ENCODE data around the gene LRBA. TPM values are rescaled to one million over a fixed set of nuclear protein-coding genes. Genes with fewer than 3 reads are reported as not detected.
"Not testable (repeated sequence)": the region's sequence is repeated elsewhere in the genome, so short reads cannot be mapped to it uniquely, and the experiment has no call there.

LRBA gene
- total RNA-seq, 1 donor from 2014 or later, result 54.0 TPM

DNA sequence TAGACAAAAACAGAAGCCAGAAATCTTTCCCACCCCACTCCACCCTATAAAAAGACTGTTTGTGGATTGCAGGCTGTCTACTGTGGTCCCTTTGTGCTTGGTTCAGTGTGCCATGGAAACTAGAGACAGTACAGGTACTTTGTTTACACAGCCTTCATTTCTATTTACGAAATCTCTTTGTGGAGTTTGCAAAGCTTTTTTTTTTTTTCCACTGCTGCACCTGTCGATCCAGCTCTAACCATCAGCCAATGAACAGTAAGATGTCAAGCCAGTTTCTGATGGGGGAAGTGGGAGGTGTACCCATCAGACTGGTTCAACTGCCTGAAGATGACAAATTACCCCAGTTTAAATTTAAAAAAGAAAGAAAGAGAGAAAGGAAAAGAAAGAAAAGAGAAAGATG, 20.2 kb upstream of the LRBA start:
- Mint-ChIP-seq H3K9me3 (peaks cover 5% of the 10 kb centered on the region), H3K36me3 (ENCODE audit: low read depth) (no peaks in the 10 kb centered on the region), H3K27me3 (no peaks in the 10 kb centered on the region), H3K4me3 (no peak overlapping the region), H3K27ac (no peak overlapping the region), H3K4me1 (peaks cover 21% of the 10 kb centered on the region)
- intact Hi-C loops (cut with micrococcal nuclease), result no loop called here
- no peak for DNase-seq

DNA sequence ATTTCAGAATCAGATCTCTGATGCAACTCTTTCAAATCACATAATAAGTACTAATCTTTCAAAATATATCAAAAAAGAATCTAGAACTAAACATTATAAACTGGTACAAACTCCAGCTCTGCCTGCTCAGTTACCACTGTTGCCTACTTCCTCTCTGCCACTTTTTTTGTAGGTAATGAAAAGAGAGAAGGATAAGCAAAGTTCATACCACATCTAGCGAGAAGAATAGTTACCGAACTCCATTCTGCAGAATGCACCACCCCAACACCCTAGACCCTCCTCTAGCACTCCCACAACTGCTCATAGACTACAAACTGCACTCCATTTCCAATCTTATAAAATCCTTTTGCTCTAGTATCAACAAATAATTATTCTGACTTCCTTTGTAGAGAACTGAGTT, 19.7 kb upstream of the LRBA start:
- H3K27me3 Mint-ChIP-seq, result no peaks in the 10 kb centered on the region
- H3K4me3 Mint-ChIP-seq, result no peak overlapping the region
- intact Hi-C loops (cut with micrococcal nuclease), result loop anchor here (5.0 kb wide), 2 partner anchors 638 to 1452 kb away; no protein-coding TSS in a partner anchor
- no peak overlapping the region for H3K27ac Mint-ChIP-seq
- peaks cover 26% of the 10 kb centered on the region for H3K4me1 Mint-ChIP-seq
- H3K9me3 Mint-ChIP-seq, result peaks cover 5% of the 10 kb centered on the region
- DNase-seq, result no peak
- no peaks in the 10 kb centered on the region for H3K36me3 Mint-ChIP-seq (ENCODE audit: low read depth)

DNA sequence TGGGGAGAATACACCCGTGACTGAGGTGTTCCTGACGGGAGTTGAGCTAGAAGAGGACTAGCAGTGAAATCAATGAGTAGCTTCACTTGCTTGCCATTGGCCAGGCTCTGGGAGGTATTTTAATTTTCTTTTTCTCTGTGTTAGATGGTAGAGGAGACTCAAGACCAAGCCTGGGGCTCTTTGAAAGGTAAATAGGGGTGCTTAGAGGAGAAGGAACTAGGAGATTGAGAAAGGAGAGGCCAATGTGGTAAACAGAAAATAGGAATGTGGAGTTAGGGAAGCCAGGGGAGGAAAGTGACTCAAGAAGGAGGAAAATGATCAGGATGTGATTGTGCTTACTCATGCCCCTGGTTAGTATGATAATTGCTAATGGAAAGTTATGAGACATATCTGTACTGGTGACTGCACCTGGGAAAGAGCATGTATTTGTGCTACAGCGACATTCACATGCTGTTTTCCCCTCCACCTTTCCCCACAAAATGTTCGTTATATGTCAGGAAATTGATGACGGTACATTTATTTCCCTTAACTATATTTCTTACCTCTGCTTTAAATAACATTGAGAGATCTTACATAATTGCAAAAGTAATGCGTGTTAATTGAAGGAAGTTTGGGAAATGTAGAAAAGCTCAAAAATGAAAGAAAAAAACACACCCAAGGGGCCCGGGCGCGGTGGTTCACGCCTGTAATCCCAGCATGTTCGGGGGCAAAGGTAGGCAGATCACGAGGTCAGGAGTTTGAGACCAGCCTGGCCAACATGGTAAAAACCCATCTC, 16.9 kb upstream of the LRBA start:
- intact Hi-C loops (cut with micrococcal nuclease), result loop anchor here (1.0 to 5.0 kb wide), 4 partner anchors 61 to 1455 kb away; no protein-coding TSS in a partner anchor
- Mint-ChIP-seq H3K9me3 (no peaks in the 10 kb centered on the region), H3K4me3 (peak overlapping the region; percentile 76), H3K27me3 (no peaks in the 10 kb centered on the region), H3K27ac (peak overlapping the region; percentile 93), H3K36me3 (ENCODE audit: low read depth) (no peaks in the 10 kb centered on the region), H3K4me1 (peaks cover 27% of the 10 kb centered on the region)
- DNase-seq, result no peak

DNA sequence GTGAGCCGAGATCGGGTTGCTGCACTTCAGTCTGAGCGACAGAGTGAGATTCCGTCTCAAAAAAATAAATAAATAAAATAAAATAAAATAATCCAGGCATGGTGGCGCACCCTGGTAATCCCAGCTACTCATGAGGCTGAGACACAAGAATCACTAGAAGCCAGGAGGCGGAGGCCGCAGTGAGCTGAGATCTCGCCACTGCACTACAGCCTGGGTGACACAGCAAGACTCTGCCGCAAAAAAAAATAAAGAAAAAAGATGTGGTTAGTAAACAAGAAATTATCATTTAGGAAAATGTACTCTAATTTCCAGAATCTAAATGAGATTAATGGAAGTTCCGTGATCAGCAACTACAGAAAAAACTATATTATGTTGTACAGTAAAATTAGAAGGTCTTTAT, 14.5 kb upstream of the LRBA start:
- Mint-ChIP-seq H3K27me3 (no peaks in the 10 kb centered on the region), H3K27ac (peak overlapping the region; percentile 87), H3K4me1 (peaks cover 23% of the 10 kb centered on the region), H3K9me3 (no peaks in the 10 kb centered on the region), H3K36me3 (ENCODE audit: low read depth) (no peaks in the 10 kb centered on the region), H3K4me3 (no peak overlapping the region)
- intact Hi-C loops (cut with micrococcal nuclease), result loop anchor here (1.0 kb wide), 1 partner anchor 47 kb away; no protein-coding TSS in a partner anchor
- no peak for DNase-seq

DNA sequence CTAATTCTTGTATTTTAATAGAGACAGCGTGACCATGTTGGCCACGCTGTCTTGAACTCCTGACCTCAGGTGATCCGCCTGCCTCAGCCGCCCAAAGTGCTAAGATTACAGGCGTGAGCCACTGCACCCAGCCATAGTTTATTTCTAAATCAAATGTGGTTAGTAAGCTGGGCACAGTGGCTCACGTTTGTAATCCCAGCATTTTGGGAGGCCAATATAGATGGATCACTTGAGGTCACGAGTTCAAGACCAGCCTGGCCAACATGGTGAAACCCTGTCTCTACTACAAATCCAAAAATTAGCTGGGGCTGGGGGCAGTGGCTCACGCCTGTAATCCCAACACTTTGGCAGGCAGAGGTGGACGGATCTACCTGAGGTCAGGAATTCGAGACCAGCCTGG, 13.9 kb upstream of the LRBA start:
- Mint-ChIP-seq H3K27ac (peak overlapping the region; percentile 51), H3K4me1 (peaks cover 23% of the 10 kb centered on the region)
- not testable (repeated sequence) for H3K9me3 Mint-ChIP-seq; DNase-seq; H3K4me3 Mint-ChIP-seq; H3K36me3 Mint-ChIP-seq (ENCODE audit: low read depth); H3K27me3 Mint-ChIP-seq
- intact Hi-C loops (cut with micrococcal nuclease), result loop anchor here (1.0 kb wide), 1 partner anchor 47 kb away; no protein-coding TSS in a partner anchor

DNA sequence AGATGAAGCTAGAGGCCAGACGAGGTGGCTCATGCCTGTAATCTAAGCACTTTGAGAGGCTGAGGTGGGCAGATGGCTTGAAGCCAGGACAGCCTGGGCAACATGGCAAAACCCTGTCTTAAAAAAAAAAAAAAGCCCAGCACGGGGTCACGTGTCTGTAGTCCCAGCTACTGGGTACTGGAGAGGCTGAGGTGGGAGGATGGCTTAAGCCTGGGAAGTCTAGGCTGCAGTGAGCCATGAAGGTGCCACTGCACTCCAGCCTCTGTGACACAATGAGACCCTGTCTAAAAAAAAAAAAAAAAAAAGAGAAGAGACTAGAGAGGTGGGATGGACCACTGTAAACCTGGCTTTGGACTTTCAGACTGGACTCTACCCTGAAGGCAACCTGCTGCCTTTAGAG, 10.7 kb upstream of the LRBA start:
- DNase-seq, result no peak
- no peaks in the 10 kb centered on the region for H3K36me3 Mint-ChIP-seq (ENCODE audit: low read depth)
- H3K27ac Mint-ChIP-seq, result no peak overlapping the region
- intact Hi-C loops (cut with micrococcal nuclease), result no loop called here
- H3K4me3 Mint-ChIP-seq, result no peak overlapping the region
- peaks cover 2% of the 10 kb centered on the region for H3K27me3 Mint-ChIP-seq
- no peaks in the 10 kb centered on the region for H3K9me3 Mint-ChIP-seq
- peaks cover 13% of the 10 kb centered on the region for H3K4me1 Mint-ChIP-seq

DNA sequence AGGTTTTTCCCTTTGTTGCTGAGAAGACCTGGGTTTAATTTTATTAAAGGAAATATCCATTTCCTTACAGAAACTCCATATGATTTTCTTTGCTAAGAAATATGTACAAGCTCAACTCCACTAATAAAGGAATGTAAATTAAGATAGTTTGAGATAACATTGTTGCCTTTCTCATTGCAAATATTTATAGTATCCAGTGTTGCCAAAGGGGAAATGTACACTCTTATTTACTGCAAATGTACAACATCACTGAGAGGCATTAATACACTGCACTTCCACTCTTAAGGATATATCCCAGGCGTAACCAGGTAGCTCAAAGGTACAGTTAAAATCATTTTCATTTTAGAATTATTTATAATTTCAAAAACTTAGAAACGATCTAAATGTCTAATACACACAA, 7.5 kb upstream of the LRBA start:
- H3K27me3 Mint-ChIP-seq, result peaks cover 2% of the 10 kb centered on the region
- H3K4me3 Mint-ChIP-seq, result no peak overlapping the region
- DNase-seq, result no peak
- H3K9me3 Mint-ChIP-seq, result no peaks in the 10 kb centered on the region
- H3K27ac Mint-ChIP-seq, result no peak overlapping the region
- peaks cover 3% of the 10 kb centered on the region for H3K4me1 Mint-ChIP-seq
- intact Hi-C loops (cut with micrococcal nuclease), result no loop called here
- no peaks in the 10 kb centered on the region for H3K36me3 Mint-ChIP-seq (ENCODE audit: low read depth)

DNA sequence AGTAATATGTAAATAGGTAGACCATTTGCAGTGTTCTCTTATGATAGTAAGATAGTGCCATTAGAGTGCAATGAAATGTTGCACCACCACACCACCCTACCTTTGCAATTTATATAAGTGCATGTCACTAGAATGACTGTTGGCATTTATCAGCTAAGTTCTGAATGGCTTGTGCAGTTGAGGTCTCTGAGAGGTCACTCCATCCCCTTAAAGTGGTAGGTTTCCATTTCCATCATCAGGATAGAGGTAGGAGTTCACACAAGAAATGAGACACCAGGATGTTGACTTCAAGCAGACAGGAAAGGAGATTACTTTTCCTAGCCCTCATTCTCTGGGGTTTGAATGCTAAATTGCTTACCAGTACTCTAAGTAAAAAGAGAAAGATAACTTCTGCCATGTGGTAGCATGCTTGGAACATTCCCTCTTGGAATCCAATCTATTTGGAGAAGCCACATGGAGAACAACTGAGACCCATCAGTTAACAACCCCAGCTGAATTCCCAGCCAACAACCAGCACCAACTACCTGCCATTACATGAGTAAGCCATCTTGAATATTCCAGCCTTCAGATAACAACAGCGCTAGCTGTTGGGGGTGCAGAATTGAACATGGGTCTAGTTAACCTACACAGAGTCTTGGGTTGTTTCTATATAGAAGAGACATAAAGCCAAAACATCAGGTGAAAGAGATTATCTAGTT, 6.7 kb upstream of the LRBA start:
- Mint-ChIP-seq H3K36me3 (ENCODE audit: low read depth) (no peaks in the 10 kb centered on the region), H3K4me1 (peaks cover 3% of the 10 kb centered on the region), H3K27ac (no peak overlapping the region), H3K27me3 (peaks cover 2% of the 10 kb centered on the region), H3K4me3 (no peak overlapping the region), H3K9me3 (no peaks in the 10 kb centered on the region)
- intact Hi-C loops (cut with micrococcal nuclease), result no loop called here
- no peak for DNase-seq

DNA sequence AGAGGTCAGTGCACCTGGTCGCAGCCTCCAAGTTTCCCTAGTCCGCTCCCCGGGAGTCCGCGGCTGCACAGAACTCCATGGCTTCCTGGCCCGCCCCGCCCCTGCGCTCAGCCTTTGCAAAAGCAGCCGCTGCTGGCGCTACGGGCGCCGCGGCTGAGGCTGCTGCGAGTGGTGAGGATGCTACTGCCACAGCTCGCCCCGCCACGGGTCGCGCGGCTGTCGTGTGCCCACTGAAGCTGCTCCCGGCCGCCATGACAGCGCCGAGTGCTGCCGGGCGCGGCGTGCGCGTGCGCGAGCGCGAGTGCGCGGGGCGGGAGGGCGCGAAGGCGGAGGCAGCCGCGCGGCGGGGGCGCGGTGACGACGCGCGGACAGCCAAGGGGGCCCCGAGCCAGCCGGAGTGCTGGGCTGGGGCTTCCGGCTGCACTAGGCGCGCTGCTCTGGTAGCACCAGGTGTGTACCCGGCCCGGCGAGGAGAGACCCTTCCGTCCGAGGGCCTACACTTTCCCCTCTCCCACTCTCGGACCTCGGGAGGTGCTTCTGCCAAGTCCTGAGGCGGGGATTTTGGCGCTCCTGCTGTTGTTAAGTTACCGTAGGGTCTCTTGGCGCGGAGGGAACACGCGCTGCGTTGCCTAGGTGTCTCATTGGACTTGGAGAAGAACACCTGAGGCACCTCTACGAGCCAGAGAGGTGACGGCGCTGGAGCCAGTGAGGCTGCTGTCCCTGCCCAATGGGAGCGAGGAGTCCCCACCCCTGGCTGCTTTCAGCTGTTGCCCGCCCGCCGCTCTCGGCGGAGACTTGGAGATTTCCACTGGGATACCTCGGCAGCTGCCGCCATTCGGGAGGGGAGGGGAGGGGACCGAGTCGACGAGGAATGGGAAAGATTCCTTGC, 619 bp upstream of the LRBA start:
- H3K36me3 Mint-ChIP-seq (ENCODE audit: low read depth), result peaks cover 13% of the 10 kb centered on the region
- H3K27ac Mint-ChIP-seq, result peak overlapping the region; percentile 99
- peak; percentile 95 for DNase-seq
- peaks cover 27% of the 10 kb centered on the region for H3K4me1 Mint-ChIP-seq
- no peaks in the 10 kb centered on the region for H3K9me3 Mint-ChIP-seq
- no peaks in the 10 kb centered on the region for H3K27me3 Mint-ChIP-seq
- intact Hi-C loops (cut with micrococcal nuclease), result loop anchor here (1.0 to 10.0 kb wide), 4 partner anchors 15 to 581 kb away; partner anchors contain the start of gene RPS3A
- peak overlapping the region; percentile 97 for H3K4me3 Mint-ChIP-seq

DNA sequence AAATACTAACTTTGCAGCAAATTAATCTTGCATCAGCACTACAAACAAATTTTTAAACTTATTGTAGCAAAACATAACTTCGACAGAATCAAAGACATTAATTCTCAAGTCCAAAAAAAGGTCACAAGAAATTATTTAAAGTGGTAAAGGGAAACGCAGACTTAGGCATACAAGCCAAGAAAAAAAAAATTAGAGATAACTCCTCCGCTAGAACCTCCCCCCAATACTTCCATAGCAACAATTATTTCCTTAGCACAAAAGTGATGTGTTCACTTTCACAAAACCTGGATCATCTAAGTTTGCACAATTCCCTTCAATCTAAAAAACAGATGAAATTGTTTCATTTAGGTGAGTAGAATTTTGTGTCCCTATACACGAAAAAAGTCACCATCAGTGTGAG, 1.1 kb downstream of the LRBA start:
- peaks cover 27% of the 10 kb centered on the region for H3K4me1 Mint-ChIP-seq
- H3K27ac Mint-ChIP-seq, result peak overlapping the region; percentile 99
- intact Hi-C loops (cut with micrococcal nuclease), result loop anchor here (2.0 to 10.0 kb wide), 2 partner anchors 43 to 579 kb away; no protein-coding TSS in a partner anchor
- H3K27me3 Mint-ChIP-seq, result no peaks in the 10 kb centered on the region
- no peaks in the 10 kb centered on the region for H3K9me3 Mint-ChIP-seq
- DNase-seq, result no peak
- peak overlapping the region; percentile 97 for H3K4me3 Mint-ChIP-seq
- peaks cover 15% of the 10 kb centered on the region for H3K36me3 Mint-ChIP-seq (ENCODE audit: low read depth)

DNA sequence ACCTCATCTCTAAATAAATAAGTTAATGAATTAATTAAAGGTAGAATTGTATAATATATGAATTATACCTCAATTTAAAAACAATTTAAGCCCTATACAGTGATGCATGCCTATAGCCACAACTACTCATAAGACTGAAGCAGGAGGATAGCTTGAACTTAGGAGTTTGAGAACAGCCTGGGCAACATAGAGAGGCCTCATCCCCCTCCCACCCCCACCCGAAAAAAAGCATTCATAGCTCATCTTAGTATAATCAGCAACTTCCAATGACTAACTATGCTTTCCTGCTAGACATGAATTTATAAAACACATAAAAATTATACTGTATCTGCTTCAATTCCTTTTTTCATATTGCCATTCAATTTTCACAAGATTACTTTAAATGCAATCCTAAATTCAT, 1.6 kb downstream of the LRBA start:
- intact Hi-C loops (cut with micrococcal nuclease), result loop anchor here (10.0 kb wide), 1 partner anchor 579 kb away; no protein-coding TSS in a partner anchor
- DNase-seq, result no peak
- H3K27ac Mint-ChIP-seq, result peak overlapping the region; percentile 26

DNA sequence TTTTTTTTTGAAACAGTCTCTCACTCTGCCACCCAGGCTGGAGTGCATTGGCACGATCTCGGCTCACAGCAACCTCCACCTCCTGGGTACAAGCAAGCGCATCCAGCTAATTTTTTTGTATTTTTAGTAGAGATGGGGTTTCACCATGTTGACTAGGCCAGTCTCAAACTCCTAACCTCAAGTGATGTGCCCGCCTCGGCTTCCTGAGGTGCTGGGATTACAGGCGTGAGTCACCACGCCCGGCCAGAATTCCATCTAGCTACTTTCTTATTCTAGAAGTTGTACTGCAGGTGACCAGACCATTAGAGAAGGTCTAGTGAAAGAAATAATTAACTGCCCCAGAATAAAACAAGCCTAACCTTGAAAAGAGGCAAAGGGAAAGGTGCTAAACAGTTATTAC, 2.3 kb downstream of the LRBA start:
- intact Hi-C loops (cut with micrococcal nuclease), result loop anchor here (1.0 to 10.0 kb wide), 2 partner anchors 27 to 578 kb away; no protein-coding TSS in a partner anchor
- DNase-seq, result peak; percentile 67
- Mint-ChIP-seq H3K36me3 (ENCODE audit: low read depth) (peaks cover 15% of the 10 kb centered on the region), H3K27ac (peak overlapping the region; percentile 68), H3K4me1 (peaks cover 27% of the 10 kb centered on the region), H3K4me3 (peak overlapping the region; percentile 97), H3K27me3 (no peaks in the 10 kb centered on the region), H3K9me3 (no peaks in the 10 kb centered on the region)

More for the DNA sequence above, 1.6 kb downstream of the LRBA start:
- Mint-ChIP-seq H3K4me3 (peak overlapping the region; percentile 97), H3K27me3 (no peaks in the 10 kb centered on the region), H3K36me3 (ENCODE audit: low read depth) (peaks cover 15% of the 10 kb centered on the region), H3K9me3 (no peaks in the 10 kb centered on the region), H3K4me1 (peaks cover 27% of the 10 kb centered on the region)

DNA sequence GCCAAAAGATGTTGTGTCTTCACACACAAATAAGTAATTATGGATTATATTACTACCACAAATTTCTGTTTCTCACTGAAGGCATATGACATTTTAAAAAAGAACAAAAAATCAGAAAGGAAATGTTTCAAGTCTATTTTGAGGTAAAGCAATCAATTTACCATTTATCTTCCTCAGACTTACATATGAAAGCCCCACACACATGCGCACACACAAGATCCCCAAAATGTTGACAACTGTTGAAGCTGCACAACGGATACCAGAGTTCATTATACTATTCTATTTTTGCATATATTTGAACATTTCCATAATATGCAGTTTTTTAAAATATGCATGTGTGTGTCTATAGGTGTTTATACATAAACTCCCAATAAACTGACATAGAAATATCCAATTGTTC, 2.7 kb downstream of the LRBA start:
- DNase-seq, result no peak
- H3K4me3 Mint-ChIP-seq, result peak overlapping the region; percentile 77
- H3K9me3 Mint-ChIP-seq, result no peaks in the 10 kb centered on the region
- intact Hi-C loops (cut with micrococcal nuclease), result loop anchor here (1.0 to 10.0 kb wide), 2 partner anchors 26 to 578 kb away; no protein-coding TSS in a partner anchor
- H3K27me3 Mint-ChIP-seq, result no peaks in the 10 kb centered on the region
- peaks cover 17% of the 10 kb centered on the region for H3K36me3 Mint-ChIP-seq (ENCODE audit: low read depth)
- H3K4me1 Mint-ChIP-seq, result peaks cover 27% of the 10 kb centered on the region
- H3K27ac Mint-ChIP-seq, result no peak overlapping the region
